Measurements from ENCODE around the gene SPAG16. TPM values are rescaled to one million over a fixed set of nuclear protein-coding genes. Genes with fewer than 3 reads are reported as not detected.
A peak's percentile ranks its signal among the peaks of the same experiment; 100 is the strongest.
"Not testable (repeated sequence)": the region's sequence is repeated elsewhere in the genome, so short reads cannot be mapped to it uniquely, and the experiment has no call there.

The SPAG16 gene
- total and polyA plus RNA-seq, 2 experiments from 2014 or later = 28.9 to 30.7 TPM

- 24 to 30% methylated on average over 3 of the region's 3 CpGs for WGBS, 2 experiments (ENCODE audit: low coverage in 1 of 2, low lambda C conversion rate in 2 of 2, missing lambda C conversion rate in 2 of 2)
- H3K4me3 ChIP-seq = no peak overlapping the region
- H2AFZ ChIP-seq = 0 out of 2 replicates have a peak overlapping the region, but pooled peaks have one; percentile 23
- TF ChIP-seq EZH2phosphoT487 (IDR thresholded peaks at IDR 0.05; ENCODE audit: insufficient read depth, low read depth) = no peak
- TF ChIP-seq EZH2 (IDR thresholded peaks at IDR 0.05; ENCODE audit: insufficient read depth, poor library complexity, severe bottlenecking) = no peak
- no peaks in the 10 kb centered on the region for H3K9me3 ChIP-seq (ENCODE audit: low read depth)
- H4K20me1 ChIP-seq (ENCODE audit: insufficient read depth) = no peaks in the 10 kb centered on the region
- peak; percentile 62 for DNase-seq
- H3K4me2 ChIP-seq (ENCODE audit: unreplicated experiment) = no peak overlapping the region
- no peaks in the 10 kb centered on the region for H3F3A ChIP-seq (ENCODE audit: insufficient read depth)
- in situ Hi-C loops (cut with MboI) = no loop called here
- no peaks in the 10 kb centered on the region for H3K79me2 ChIP-seq (ENCODE audit: insufficient read depth)
- H3K27me3 ChIP-seq (replicated peaks; ENCODE audit: insufficient read depth) = no peaks in the 10 kb centered on the region
- no peaks in the 10 kb centered on the region for H3K4me1 ChIP-seq (ENCODE audit: insufficient read depth)
- no peak overlapping the region for H3K9ac ChIP-seq
- H3K9me2 ChIP-seq (ENCODE audit: insufficient read depth) = no peaks in the 10 kb centered on the region
- no peak overlapping the region for H3K27ac ChIP-seq
- no peaks in the 10 kb centered on the region for H3K36me3 ChIP-seq (ENCODE audit: low read depth)
Observed at GRCh38 chr2:213980883-213981282, 696.6 kb downstream of the SPAG16 start.

GRCh38 chr2:213989207-213989606, 704.9 kb downstream of the SPAG16 start:
- H3K9me2 ChIP-seq (ENCODE audit: insufficient read depth) = no peaks in the 10 kb centered on the region
- H3F3A ChIP-seq (ENCODE audit: insufficient read depth) = no peaks in the 10 kb centered on the region

GRCh38 chr2:213991453-213992108, 707.3 kb downstream of the SPAG16 start:
- Histone ChIP-seq H2AFZ (no peak overlapping the region), H4K20me1 (ENCODE audit: insufficient read depth) (no peaks in the 10 kb centered on the region), H3K9ac (no peak overlapping the region), H3K36me3 (ENCODE audit: low read depth) (no peaks in the 10 kb centered on the region), H3K4me1 (ENCODE audit: insufficient read depth) (peaks cover 16% of the 10 kb centered on the region), H3K79me2 (ENCODE audit: insufficient read depth) (no peaks in the 10 kb centered on the region), H3K4me2 (ENCODE audit: unreplicated experiment) (no peak overlapping the region), H3K9me2 (ENCODE audit: insufficient read depth) (no peaks in the 10 kb centered on the region), H3F3A (ENCODE audit: insufficient read depth) (0 out of 2 replicates have a peak, but pooled peaks cover 8% of the 10 kb centered on the region), H3K27me3 (replicated peaks; ENCODE audit: insufficient read depth) (no peaks in the 10 kb centered on the region), H3K4me3 (no peak overlapping the region), H3K27ac (no peak overlapping the region), H3K9me3 (ENCODE audit: low read depth) (no peaks in the 10 kb centered on the region)
- DNase-seq = peak; percentile 36
- TF ChIP-seq EZH2phosphoT487 (IDR thresholded peaks at IDR 0.05; ENCODE audit: insufficient read depth, low read depth) (no peak), EZH2 (IDR thresholded peaks at IDR 0.05; ENCODE audit: insufficient read depth, poor library complexity, severe bottlenecking) (no peak)
- WGBS, 2 experiments (ENCODE audit: low coverage in 1 of 2, low lambda C conversion rate in 2 of 2, missing lambda C conversion rate in 2 of 2) = 91 to 94% methylated on average over 5 of the region's 5 CpGs
- in situ Hi-C loops (cut with MboI) = no loop called here

More at GRCh38 chr2:213989207-213989606, 704.9 kb downstream of the SPAG16 start:
- TF ChIP-seq EZH2 (IDR thresholded peaks at IDR 0.05; ENCODE audit: insufficient read depth, poor library complexity, severe bottlenecking) (no peak), EZH2phosphoT487 (IDR thresholded peaks at IDR 0.05; ENCODE audit: insufficient read depth, low read depth) (no peak)
- H3K9me3 ChIP-seq (ENCODE audit: low read depth) = no peaks in the 10 kb centered on the region
- in situ Hi-C loops (cut with MboI) = no loop called here
- 96 to 99% methylated on average over 3 of the region's 3 CpGs for WGBS, 2 experiments (ENCODE audit: low coverage in 1 of 2, low lambda C conversion rate in 2 of 2, missing lambda C conversion rate in 2 of 2)
- H3K4me2 ChIP-seq (ENCODE audit: unreplicated experiment) = no peak overlapping the region
- no peaks in the 10 kb centered on the region for H3K4me1 ChIP-seq (ENCODE audit: insufficient read depth)
- no peak for DNase-seq
- H3K27ac ChIP-seq = no peak overlapping the region
- no peak overlapping the region for H3K4me3 ChIP-seq
- H3K79me2 ChIP-seq (ENCODE audit: insufficient read depth) = no peaks in the 10 kb centered on the region
- no peaks in the 10 kb centered on the region for H4K20me1 ChIP-seq (ENCODE audit: insufficient read depth)
- no peaks in the 10 kb centered on the region for H3K27me3 ChIP-seq (replicated peaks; ENCODE audit: insufficient read depth)
- H2AFZ ChIP-seq = no peak overlapping the region
- no peaks in the 10 kb centered on the region for H3K36me3 ChIP-seq (ENCODE audit: low read depth)
- H3K9ac ChIP-seq = no peak overlapping the region

- Histone ChIP-seq H3K79me2 (ENCODE audit: insufficient read depth) (no peaks in the 10 kb centered on the region), H3K4me3 (no peak overlapping the region), H3K9me3 (ENCODE audit: low read depth) (no peaks in the 10 kb centered on the region), H3F3A (ENCODE audit: insufficient read depth) (0 out of 2 replicates have a peak, but pooled peaks cover 8% of the 10 kb centered on the region), H3K4me2 (ENCODE audit: unreplicated experiment) (peak overlapping the region; percentile 29), H3K9ac (no peak overlapping the region), H3K36me3 (ENCODE audit: low read depth) (no peaks in the 10 kb centered on the region), H3K9me2 (ENCODE audit: insufficient read depth) (no peaks in the 10 kb centered on the region), H4K20me1 (ENCODE audit: insufficient read depth) (no peaks in the 10 kb centered on the region), H3K27ac (peak overlapping the region; percentile 35), H3K27me3 (replicated peaks; ENCODE audit: insufficient read depth) (no peaks in the 10 kb centered on the region), H2AFZ (no peak overlapping the region; the same call in 1 of the 2 replicates), H3K4me1 (ENCODE audit: insufficient read depth) (peaks cover 16% of the 10 kb centered on the region)
- 0% methylated on average over 1 of the region's 1 CpG for WGBS, 2 experiments (ENCODE audit: low coverage in 1 of 2, low lambda C conversion rate in 2 of 2, missing lambda C conversion rate in 2 of 2)
- peak; percentile 98 for DNase-seq
- TF ChIP-seq EZH2phosphoT487 (IDR thresholded peaks at IDR 0.05; ENCODE audit: insufficient read depth, low read depth) = no peak
- no peak for TF ChIP-seq EZH2 (IDR thresholded peaks at IDR 0.05; ENCODE audit: insufficient read depth, poor library complexity, severe bottlenecking)
- in situ Hi-C loops (cut with MboI) = no loop called here
Observed at GRCh38 chr2:213995400-213996105, 711.3 kb downstream of the SPAG16 start.

- H3K9me3 ChIP-seq (ENCODE audit: low read depth); H3K27ac ChIP-seq; H3K9me2 ChIP-seq (ENCODE audit: insufficient read depth); DNase-seq; H3K27me3 ChIP-seq (replicated peaks; ENCODE audit: insufficient read depth); H3K4me2 ChIP-seq (ENCODE audit: unreplicated experiment); H2AFZ ChIP-seq; H3K4me3 ChIP-seq; H4K20me1 ChIP-seq (ENCODE audit: insufficient read depth); H3K36me3 ChIP-seq (ENCODE audit: low read depth); H3F3A ChIP-seq (ENCODE audit: insufficient read depth); H3K79me2 ChIP-seq (ENCODE audit: insufficient read depth); in situ Hi-C loops (cut with MboI); H3K9ac ChIP-seq: not testable (repeated sequence)
- peaks cover 16% of the 10 kb centered on the region for H3K4me1 ChIP-seq (ENCODE audit: insufficient read depth)
- 68 to 71% methylated on average over 3 of the region's 3 CpGs for WGBS, 2 experiments (ENCODE audit: low coverage in 1 of 2, low lambda C conversion rate in 2 of 2, missing lambda C conversion rate in 2 of 2)
Observed at GRCh38 chr2:213998976-213999375, 714.7 kb downstream of the SPAG16 start.

Measured in GM23248 (cell line).